GM23338 (cell line): Measurements from ENCODE around the gene KRT7. TPM values are rescaled to one million over a fixed set of nuclear protein-coding genes. Genes with fewer than 3 reads are reported as not detected.

Experiments
- ATAC-seq: fragments of 200-7000 bp; cut with Tn5 transposase; 3 replicates; pipeline ENCODE4 v1.9.1; 2020
- DNase-seq: peaks from one replicate; pipeline ENCODE4 v3.0.0-alpha.2; 2015; ENCODE audit warnings: low spot score
- H2AFZ ChIP-seq: fragments of 200-600 bp; sonication (generic); 2 replicates; pipeline ENCODE4 v1.8.0; 2016; ENCODE audit warnings: antibody characterized with exemption, mild to moderate bottlenecking, moderate library complexity
- H3F3A ChIP-seq: fragments of 200-600 bp; sonication (generic); replicated peaks from 2 replicates; pipeline ENCODE4 v1.8.0; 2017; ENCODE audit warnings: antibody characterized with exemption, mixed run types, low read depth
- H3K27ac ChIP-seq: fragments of 200-600 bp; sonication (generic); 2 replicates; pipeline ENCODE4 v1.6.1; 2016; ENCODE audit warnings: low read depth
- H3K27me3 ChIP-seq: fragments of 200-600 bp; sonication (generic); 2 replicates; pipeline ENCODE4 v1.8.0; 2016; ENCODE audit warnings: mild to moderate bottlenecking, mixed run types, moderate library complexity; ENCODE audit not compliant: insufficient read depth
- H3K36me3 ChIP-seq: fragments of 200-600 bp; sonication (generic); 2 replicates; pipeline ENCODE4 v1.8.0; 2016; ENCODE audit warnings: mild to moderate bottlenecking; ENCODE audit not compliant: insufficient read depth
- H3K4me1 ChIP-seq: fragments of 200-600 bp; sonication (generic); 2 replicates; pipeline ENCODE4 v1.8.0; 2016; ENCODE audit warnings: mild to moderate bottlenecking, moderate library complexity; ENCODE audit not compliant: insufficient read depth
- H3K4me2 ChIP-seq: fragments of 200-600 bp; sonication (generic); 2 replicates; pipeline ENCODE4 v1.7.1; 2017; ENCODE audit warnings: mixed run types
- H3K4me3 ChIP-seq: fragments of 200-600 bp; sonication (generic); 2 replicates; pipeline ENCODE4 v1.6.1; 2016; ENCODE audit warnings: mixed run types
- H3K79me2 ChIP-seq: fragments of 200-600 bp; sonication (generic); replicated peaks from 2 replicates; pipeline ENCODE4 v1.8.0; 2017; ENCODE audit warnings: mild to moderate bottlenecking; ENCODE audit not compliant: insufficient read depth
- H3K9me2 ChIP-seq: fragments of 200-600 bp; sonication (generic); 2 replicates; pipeline ENCODE4 v1.8.0; 2017; ENCODE audit not compliant: insufficient read depth
- H4K20me1 ChIP-seq: fragments of 200-600 bp; sonication (generic); replicated peaks from 2 replicates; pipeline ENCODE4 v1.8.0; 2017; ENCODE audit warnings: mild to moderate bottlenecking; ENCODE audit not compliant: insufficient read depth
- H3K27ac Mint-ChIP-seq: 2 replicates; pipeline ENCODE4 v1.8.0; 2020; ENCODE audit warnings: inconsistent platforms, mild to moderate bottlenecking, moderate library complexity, mixed read lengths
- H3K27me3 Mint-ChIP-seq: 3 replicates; pipeline ENCODE4 v1.8.0; 2022; ENCODE audit warnings: low read depth, mild to moderate bottlenecking, moderate library complexity, mixed read lengths, inconsistent platforms; ENCODE audit not compliant: insufficient read depth, poor library complexity
- H3K36me3 Mint-ChIP-seq: 3 replicates; pipeline ENCODE4 v1.8.0; 2021; ENCODE audit warnings: low read depth, mild to moderate bottlenecking, inconsistent platforms, moderate library complexity, mixed read lengths
- H3K4me1 Mint-ChIP-seq: 3 replicates; pipeline ENCODE4 v1.8.0; 2020; ENCODE audit warnings: mild to moderate bottlenecking, inconsistent platforms, mixed read lengths
- H3K4me3 Mint-ChIP-seq: 3 replicates; pipeline ENCODE4 v1.8.0; 2021; ENCODE audit warnings: moderate library complexity, mild to moderate bottlenecking, inconsistent platforms, mixed read lengths
- H3K9me3 Mint-ChIP-seq: 3 replicates; pipeline ENCODE4 v1.8.0; 2020; ENCODE audit warnings: moderate library complexity, mild to moderate bottlenecking, inconsistent platforms, mixed read lengths
- EZH2phosphoT487 ChIP-seq: fragments of 200-600 bp; sonication (generic); IDR thresholded peaks from one replicate; pipeline ENCODE4 v1.8.1; 2018; ENCODE audit warnings: antibody characterized with exemption; ENCODE audit not compliant: unreplicated experiment
- JUNB ChIP-seq: IDR thresholded peaks from one replicate; pipeline ENCODE4 v1.6.1; 2016; ENCODE audit warnings: antibody characterized with exemption; ENCODE audit not compliant: unreplicated experiment
- NANOG ChIP-seq: IDR thresholded peaks from 2 replicates; pipeline ENCODE4 v1.6.1; 2016; ENCODE audit warnings: antibody characterized with exemption, borderline replicate concordance
- POLR2AphosphoS5 ChIP-seq: IDR thresholded peaks from 2 replicates; pipeline ENCODE4 v1.6.1; 2016; ENCODE audit warnings: antibody characterized with exemption, low read depth
- STAT1 ChIP-seq: IDR thresholded peaks from one replicate; pipeline ENCODE4 v1.6.1; 2016; ENCODE audit warnings: antibody characterized with exemption; ENCODE audit not compliant: unreplicated experiment
- ZNF114 ChIP-seq: fragments of 250-450 bp; sonication (Bioruptor Pico); IDR thresholded peaks from 2 replicates; pipeline ENCODE4 v1.5.0; 2020; ENCODE audit warnings: mild to moderate bottlenecking, moderate library complexity
- ZNF462 ChIP-seq: fragments of 250-450 bp; sonication (Bioruptor Pico); IDR thresholded peaks from 2 replicates; pipeline ENCODE4 v1.5.0; 2020; ENCODE audit warnings: mild to moderate bottlenecking, moderate library complexity
- polyA plus RNA-seq: library from polyadenylated mRNA; unstranded; fragments of >200 nt; fragmentation: Nextera tagmentation; extraction: Ambion mirVana; gene quantifications from 2 replicates; pipeline ENCODE4 v1.2.1, GENCODE V29; 2016
- total RNA-seq: library from RNA; depleted of rRNA; stranded (reverse); fragments of >200 nt; shearing (Covaris generic); gene quantifications from 2 replicates; pipeline ENCODE4 v1.2.3, GENCODE V29; 2014
- TF ChIP-seq, protein P1 (sequence below): IDR thresholded peaks from one replicate; pipeline ENCODE4 v1.6.1; 2018; ENCODE audit warnings: antibody characterized with exemption; ENCODE audit not compliant: unreplicated experiment

The KRT7 gene
- total and polyA plus RNA-seq, 2 experiments from 2014 or later, result 6.5 to 9.4 TPM

GRCh38 chr12:52223406-52224039 is 9.5 kb upstream of the KRT7 start:
- no peaks in the 10 kb centered on the region for H3F3A ChIP-seq
- Mint-ChIP-seq H3K4me3 (no peak overlapping the region), H3K9me3 (no peaks in the 10 kb centered on the region; the same call in 2 of the 3 replicates), H3K4me1 (no peaks in the 10 kb centered on the region), H3K27ac (no peak overlapping the region), H3K27me3 (peaks cover 6% of the 10 kb centered on the region), H3K36me3 (no peaks in the 10 kb centered on the region)
- H3K79me2 ChIP-seq, result no peaks in the 10 kb centered on the region
- H3K4me2 ChIP-seq, result no peak overlapping the region
- H3K4me3 ChIP-seq, result no peak overlapping the region
- H3K27ac ChIP-seq, result no peak overlapping the region
- DNase-seq (no peak), ATAC-seq (no peak)
- TF ChIP-seq, protein P1, sequence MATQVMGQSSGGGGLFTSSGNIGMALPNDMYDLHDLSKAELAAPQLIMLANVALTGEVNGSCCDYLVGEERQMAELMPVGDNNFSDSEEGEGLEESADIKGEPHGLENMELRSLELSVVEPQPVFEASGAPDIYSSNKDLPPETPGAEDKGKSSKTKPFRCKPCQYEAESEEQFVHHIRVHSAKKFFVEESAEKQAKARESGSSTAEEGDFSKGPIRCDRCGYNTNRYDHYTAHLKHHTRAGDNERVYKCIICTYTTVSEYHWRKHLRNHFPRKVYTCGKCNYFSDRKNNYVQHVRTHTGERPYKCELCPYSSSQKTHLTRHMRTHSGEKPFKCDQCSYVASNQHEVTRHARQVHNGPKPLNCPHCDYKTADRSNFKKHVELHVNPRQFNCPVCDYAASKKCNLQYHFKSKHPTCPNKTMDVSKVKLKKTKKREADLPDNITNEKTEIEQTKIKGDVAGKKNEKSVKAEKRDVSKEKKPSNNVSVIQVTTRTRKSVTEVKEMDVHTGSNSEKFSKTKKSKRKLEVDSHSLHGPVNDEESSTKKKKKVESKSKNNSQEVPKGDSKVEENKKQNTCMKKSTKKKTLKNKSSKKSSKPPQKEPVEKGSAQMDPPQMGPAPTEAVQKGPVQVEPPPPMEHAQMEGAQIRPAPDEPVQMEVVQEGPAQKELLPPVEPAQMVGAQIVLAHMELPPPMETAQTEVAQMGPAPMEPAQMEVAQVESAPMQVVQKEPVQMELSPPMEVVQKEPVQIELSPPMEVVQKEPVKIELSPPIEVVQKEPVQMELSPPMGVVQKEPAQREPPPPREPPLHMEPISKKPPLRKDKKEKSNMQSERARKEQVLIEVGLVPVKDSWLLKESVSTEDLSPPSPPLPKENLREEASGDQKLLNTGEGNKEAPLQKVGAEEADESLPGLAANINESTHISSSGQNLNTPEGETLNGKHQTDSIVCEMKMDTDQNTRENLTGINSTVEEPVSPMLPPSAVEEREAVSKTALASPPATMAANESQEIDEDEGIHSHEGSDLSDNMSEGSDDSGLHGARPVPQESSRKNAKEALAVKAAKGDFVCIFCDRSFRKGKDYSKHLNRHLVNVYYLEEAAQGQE, result no peak
- TF ChIP-seq ZNF114, result no peak
- H2AFZ ChIP-seq, result no peak overlapping the region; the same call in 1 of the 2 replicates
- no peaks in the 10 kb centered on the region for H4K20me1 ChIP-seq
- no peaks in the 10 kb centered on the region for H3K36me3 ChIP-seq
- H3K27me3 ChIP-seq, result no peaks in the 10 kb centered on the region
- no peaks in the 10 kb centered on the region for H3K4me1 ChIP-seq
- no peaks in the 10 kb centered on the region for H3K9me2 ChIP-seq

- no peak overlapping the region for H3K27ac Mint-ChIP-seq
- H3K36me3 ChIP-seq, result no peaks in the 10 kb centered on the region
- peaks cover 6% of the 10 kb centered on the region for H3K27me3 Mint-ChIP-seq
- H3K4me2 ChIP-seq, result no peak overlapping the region
- no peak overlapping the region; the same call in 1 of the 2 replicates for H2AFZ ChIP-seq
- H3K9me2 ChIP-seq, result no peaks in the 10 kb centered on the region
- DNase-seq (no peak), ATAC-seq (no peak)
- H3K36me3 Mint-ChIP-seq, result no peaks in the 10 kb centered on the region
- H3K27ac ChIP-seq, result no peak overlapping the region
- H3K9me3 Mint-ChIP-seq, result no peaks in the 10 kb centered on the region; the same call in 2 of the 3 replicates
- no peaks in the 10 kb centered on the region for H3K79me2 ChIP-seq
- no peaks in the 10 kb centered on the region for H4K20me1 ChIP-seq
- H3K4me3 ChIP-seq, result no peak overlapping the region
- H3K4me1 Mint-ChIP-seq, result no peaks in the 10 kb centered on the region
- no peaks in the 10 kb centered on the region for H3F3A ChIP-seq
- H3K4me3 Mint-ChIP-seq, result no peak overlapping the region
- no peaks in the 10 kb centered on the region for H3K27me3 ChIP-seq
- H3K4me1 ChIP-seq, result no peaks in the 10 kb centered on the region
- TF ChIP-seq, protein P1, result no peak
- TF ChIP-seq NANOG, result no peak
- TF ChIP-seq ZNF114, result no peak
- no peak for TF ChIP-seq STAT1
- no peak for TF ChIP-seq JUNB
- no peak for TF ChIP-seq EZH2phosphoT487
- no peak for TF ChIP-seq ZNF462 (CRISPR knock-in tag)
- no peak for TF ChIP-seq POLR2AphosphoS5
These were observed 8.9 kb upstream of the KRT7 start for GRCh38 chr12:52224151-52224550.
